C4-2B (cell line): ENCODE data around the gene IGLL5.

Source experiments
- H3K27ac ChIP-seq: fragments of 450-650 bp; 2 replicates; pipeline ENCODE4 v1.5.1; 2017
- ZFX ChIP-seq: fragments of 450-650 bp; IDR thresholded peaks from 2 replicates; pipeline ENCODE4 v1.6.1; 2017
- TF ChIP-seq, protein P1 (sequence below): fragments of 450-650 bp; conservative IDR thresholded peaks from 2 replicates; pipeline ENCODE4 v1.5.1; 2017; ENCODE audit warnings: mild to moderate bottlenecking

IGLL5 gene

DNA sequence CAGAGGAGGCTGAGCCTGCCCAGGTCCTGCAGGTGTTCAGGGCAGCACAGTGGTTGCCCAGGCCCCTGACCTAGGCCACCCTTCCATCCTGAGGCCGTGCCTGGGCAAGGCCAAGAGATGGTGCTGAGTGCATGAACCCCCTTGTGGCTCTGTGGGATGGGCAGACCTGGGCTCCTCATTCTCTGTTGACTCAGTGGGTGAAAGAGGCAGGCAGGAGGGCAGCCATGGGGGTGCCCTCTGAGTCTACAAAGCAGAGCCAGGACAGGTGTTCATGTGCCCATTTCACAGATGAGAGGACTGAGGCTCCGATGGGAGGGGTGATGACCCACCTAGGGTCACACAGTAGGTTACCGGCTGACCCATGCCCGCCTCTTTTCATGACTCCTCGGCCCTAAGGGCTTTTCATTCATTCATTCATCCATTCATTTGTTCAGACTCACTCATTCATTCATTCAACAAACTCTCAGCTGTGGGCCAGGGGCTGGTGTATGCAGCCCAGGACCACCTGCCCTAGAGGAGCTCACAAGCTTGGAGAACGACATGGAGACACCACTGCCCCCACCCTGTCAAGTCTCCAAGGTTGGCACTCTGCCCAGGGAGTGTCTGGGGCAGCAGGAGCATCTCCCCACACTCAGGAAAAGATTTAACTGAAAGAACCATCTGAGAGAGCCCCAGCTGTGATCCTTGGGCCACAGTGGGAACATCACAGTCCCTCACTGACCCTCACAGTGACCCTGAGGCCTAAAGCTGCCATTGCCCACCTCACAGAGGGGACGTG, 40.5 kb downstream of the IGLL5 start:
- TF ChIP-seq ZFX, result no peak
- TF ChIP-seq, protein P1, sequence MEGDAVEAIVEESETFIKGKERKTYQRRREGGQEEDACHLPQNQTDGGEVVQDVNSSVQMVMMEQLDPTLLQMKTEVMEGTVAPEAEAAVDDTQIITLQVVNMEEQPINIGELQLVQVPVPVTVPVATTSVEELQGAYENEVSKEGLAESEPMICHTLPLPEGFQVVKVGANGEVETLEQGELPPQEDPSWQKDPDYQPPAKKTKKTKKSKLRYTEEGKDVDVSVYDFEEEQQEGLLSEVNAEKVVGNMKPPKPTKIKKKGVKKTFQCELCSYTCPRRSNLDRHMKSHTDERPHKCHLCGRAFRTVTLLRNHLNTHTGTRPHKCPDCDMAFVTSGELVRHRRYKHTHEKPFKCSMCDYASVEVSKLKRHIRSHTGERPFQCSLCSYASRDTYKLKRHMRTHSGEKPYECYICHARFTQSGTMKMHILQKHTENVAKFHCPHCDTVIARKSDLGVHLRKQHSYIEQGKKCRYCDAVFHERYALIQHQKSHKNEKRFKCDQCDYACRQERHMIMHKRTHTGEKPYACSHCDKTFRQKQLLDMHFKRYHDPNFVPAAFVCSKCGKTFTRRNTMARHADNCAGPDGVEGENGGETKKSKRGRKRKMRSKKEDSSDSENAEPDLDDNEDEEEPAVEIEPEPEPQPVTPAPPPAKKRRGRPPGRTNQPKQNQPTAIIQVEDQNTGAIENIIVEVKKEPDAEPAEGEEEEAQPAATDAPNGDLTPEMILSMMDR, result no peak
- no peak overlapping the region; the same call in 1 of the 2 replicates for H3K27ac ChIP-seq

DNA sequence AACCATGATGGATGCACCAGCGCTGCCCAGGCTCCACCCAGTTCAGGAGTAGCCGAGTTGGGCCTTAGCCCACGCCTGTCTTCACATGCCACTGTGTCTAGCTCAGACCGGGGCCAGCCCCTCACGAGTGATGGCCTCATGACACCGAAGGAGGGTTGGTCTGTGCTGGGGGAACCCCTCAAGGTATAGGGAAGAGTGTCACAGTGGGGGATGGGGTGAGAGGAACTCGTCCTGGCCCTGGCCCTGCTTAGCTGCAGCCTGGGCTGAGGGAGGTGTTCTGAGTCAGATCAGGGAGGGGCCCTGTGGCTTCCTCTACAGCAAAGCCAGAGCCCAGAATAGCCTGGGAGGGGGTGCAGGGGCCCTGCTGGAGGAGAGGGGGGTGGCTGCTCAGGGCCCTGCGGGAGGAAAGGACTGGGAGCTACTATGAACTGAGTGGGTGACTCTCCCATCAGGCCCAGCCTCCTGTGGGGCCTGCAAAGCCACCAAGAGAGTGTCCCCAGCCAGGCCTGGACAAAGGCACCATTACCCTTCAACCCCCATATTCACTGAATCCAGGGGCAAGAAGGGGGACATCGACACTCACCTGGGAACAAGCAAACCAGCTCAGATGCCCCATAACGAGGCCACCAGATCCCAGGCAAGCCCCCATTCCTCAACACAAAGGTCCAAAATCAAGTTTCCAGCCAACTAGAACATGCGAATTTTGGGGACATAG, 41.2 kb downstream of the IGLL5 start:
- no peak for TF ChIP-seq ZFX
- TF ChIP-seq, protein P1, result no peak
- H3K27ac ChIP-seq, result no peak overlapping the region; the same call in 1 of the 2 replicates

DNA sequence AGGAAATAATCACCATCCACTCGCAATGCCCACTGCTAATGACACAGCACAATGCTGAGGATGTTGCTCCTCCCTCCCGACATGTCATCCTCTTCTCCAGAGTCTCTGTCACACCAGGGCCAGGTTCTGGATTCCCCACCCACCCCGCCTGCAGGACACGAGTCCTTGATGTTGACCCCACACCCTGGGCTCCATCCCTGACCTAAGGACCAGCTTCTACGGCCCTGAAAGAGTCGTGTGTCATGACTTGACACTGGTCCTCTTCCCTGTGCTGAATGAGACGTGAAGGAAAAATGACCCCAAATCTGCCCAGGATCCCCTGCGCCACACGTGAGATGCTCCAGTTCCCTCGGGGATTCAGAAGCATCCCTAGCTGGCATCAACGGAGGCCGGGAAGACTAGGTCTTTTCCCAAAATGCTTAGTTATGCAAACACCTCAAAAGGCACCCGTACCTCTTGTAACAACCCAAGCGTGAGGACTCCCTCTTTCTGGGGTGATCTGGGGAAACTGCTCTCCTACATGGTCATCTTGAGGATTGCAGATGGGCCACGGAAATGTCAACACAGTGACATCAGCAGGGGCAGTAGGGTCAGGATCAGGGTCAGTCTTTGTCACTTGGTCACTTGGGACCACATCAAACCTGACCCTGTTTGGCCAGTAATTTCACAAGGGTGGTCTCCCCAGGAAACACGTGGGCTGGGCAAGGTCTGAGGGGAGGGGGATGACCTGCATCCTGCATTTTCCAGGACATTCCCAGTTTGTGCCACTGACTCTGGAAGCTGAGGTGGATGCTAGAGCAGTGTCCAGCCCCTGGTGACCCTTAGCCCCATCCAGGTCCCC, 42.0 kb downstream of the IGLL5 start:
- TF ChIP-seq ZFX, result no peak
- TF ChIP-seq, protein P1, result no peak
- no peak overlapping the region for H3K27ac ChIP-seq

DNA sequence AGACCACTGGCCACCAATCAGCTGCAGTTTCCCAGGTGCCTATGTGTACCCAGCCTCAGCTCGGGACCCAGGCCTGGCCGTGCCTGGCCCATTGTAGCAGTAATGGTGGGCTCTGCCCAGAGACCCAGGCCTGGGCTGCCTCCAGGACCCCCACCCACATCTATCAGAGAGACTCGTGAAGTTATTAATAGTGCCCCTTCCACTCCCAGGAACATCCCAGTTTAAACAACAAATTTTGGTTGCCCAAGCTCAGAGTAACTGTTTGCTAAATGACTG, 42.5 kb downstream of the IGLL5 start:
- TF ChIP-seq ZFX, result no peak
- H3K27ac ChIP-seq, result no peak overlapping the region

DNA sequence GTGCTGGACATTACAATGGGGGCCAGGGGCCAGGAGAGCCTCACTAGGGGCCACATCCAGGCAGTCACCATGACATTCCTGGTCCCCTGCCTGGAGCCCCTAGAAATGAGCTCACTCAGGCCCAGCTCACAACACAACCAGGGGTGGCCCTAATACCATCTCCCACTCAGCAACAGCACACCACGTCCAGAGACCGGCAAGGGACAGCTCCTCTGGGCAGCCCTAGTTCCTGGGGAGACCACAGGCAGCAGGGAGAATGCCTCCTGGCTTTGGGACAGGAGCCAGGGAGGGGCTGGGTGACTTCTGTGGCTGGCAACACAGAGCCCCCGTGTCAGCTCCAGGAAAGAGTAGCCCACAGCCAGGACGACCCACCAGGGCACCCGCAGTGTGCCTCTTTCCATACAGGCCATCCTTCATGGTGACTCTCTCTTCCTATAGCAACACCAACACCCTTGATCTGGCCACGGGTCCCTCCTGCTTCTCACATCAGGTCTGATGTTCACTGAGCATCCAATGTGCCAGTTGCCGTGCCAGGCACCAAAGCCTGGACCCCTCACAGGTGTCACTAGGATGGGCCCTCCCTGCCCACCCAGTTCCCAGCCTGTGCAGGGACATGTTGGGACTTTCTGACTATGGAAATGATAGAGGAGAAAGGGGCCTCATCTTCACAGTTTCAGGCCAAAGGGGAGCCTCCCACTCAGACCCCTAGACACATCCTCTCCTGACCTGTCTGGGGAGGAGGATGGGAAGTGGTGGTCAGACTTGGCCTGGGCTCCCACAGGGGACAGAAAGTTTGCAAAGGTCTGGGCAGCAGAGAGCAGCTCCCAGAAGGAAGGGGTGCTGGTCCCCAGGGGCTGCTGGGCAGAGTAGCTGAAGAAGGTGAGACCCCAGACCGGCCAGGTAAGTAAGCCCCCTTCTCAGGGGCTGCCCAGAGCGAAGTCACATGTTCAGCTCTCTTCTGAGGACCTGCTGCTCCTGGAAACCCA, 43.2 kb downstream of the IGLL5 start:
- TF ChIP-seq, protein P1, result no peak
- no peak for TF ChIP-seq ZFX
- no peak overlapping the region for H3K27ac ChIP-seq

DNA sequence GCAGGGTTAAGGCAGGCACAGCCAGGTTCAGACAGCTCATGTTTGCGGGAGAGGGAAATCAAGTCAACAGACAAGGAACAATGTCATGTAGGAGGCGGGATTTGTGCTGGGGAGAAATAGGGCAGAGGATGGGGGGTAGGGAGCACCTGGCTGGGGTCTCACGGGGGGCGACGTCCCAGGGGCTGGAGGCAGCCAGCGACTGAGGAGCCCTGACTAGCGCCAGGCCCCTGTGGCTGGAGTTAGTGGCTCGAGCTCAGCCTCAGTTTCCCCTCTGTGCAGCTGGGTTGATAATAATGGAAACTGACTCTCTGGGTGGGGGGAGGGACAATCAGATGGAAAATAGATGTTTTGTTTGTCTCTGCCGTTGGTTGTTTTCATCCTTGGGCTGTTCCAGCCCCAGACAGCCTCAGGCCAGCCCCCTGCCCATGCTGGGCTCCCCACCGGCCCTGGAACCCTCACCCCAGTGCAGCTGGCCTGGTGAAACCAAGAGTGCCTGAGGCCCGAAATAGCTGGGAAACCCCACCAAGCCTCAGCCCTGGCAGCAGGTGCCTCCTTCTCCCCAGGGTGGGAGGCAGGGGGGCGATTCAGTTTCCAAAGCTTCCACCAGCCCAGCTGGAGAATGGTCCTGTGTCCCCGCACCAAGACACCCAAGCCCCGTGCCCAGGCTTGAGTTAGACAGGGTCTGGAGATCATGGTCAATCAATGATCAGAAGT, 44.1 kb downstream of the IGLL5 start:
- TF ChIP-seq, protein P1, result no peak
- no peak for TF ChIP-seq ZFX

More for the DNA sequence above, 44.1 kb downstream of the IGLL5 start:
- no peak overlapping the region for H3K27ac ChIP-seq
